Measurements from ENCODE around the gene GARRE1.

Gene GARRE1

DNA sequence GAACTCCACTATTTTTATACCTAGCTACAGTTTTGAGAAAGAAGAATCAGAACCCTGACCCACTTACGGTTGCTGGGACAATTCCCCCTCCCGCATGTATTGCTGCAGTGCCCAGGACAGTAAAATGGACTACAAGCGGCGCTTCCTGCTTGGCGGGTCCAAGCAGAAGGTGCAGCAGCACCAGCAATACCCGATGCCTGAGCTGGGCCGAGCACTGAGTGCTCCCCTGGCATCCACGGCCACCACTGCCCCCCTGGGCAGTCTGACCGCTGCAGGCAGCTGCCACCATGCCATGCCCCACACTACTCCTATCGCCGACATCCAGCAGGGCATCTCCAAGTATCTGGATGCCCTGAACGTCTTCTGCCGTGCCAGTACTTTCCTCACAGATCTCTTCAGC is 46.0 kb downstream of the GARRE1 start:
- FAIRE-seq = no peak

DNA sequence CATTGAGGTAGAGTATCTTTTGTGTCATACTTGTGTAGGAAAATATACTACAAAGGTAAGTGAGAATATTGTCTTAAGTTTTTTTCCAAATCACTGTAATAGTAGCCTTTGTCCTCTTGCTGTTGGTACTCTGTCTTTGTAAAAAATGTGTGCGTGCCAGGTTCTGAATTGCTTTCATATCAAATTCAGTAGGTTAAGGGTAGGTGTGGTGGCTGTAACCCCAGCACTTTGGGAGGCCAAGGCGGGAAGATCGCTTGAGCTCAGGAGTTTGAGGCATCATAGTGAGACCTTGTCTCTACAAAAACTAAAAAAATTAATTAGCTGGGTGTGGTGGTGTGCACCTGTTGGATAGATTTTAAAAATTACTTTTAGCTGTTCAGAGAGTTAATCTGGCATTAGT is 46.6 kb downstream of the GARRE1 start:
- FAIRE-seq = no peak

Measured in A204.1 (cell line).